Hepatic stellate cell (primary cell): ENCODE data around the gene TMC5.

ENCODE experiments used
- DNase-seq: peaks from one replicate; pipeline ENCODE4 v3.0.0; 2011; ENCODE audit warnings: low spot score

TMC5 gene

GRCh38 chr16:19463468-19464315 is 46.0 kb downstream of the TMC5 start:
- DNase-seq, result no peak

GRCh38 chr16:19468300-19468699 is 50.6 kb downstream of the TMC5 start:
- no peak for DNase-seq

- DNase-seq, result no peak
Observed at GRCh38 chr16:19472482-19472881, 54.8 kb downstream of the TMC5 start.

- DNase-seq, result no peak
Observed at GRCh38 chr16:19474617-19475016, 56.9 kb downstream of the TMC5 start.

- no peak for DNase-seq
Observed at GRCh38 chr16:19478505-19478904, 60.8 kb downstream of the TMC5 start.

- no peak for DNase-seq
Observed at GRCh38 chr16:19479302-19479721, 61.6 kb downstream of the TMC5 start.

GRCh38 chr16:19481296-19481695 is 63.6 kb downstream of the TMC5 start:
- DNase-seq, result no peak

GRCh38 chr16:19481769-19482168 is 64.1 kb downstream of the TMC5 start:
- DNase-seq, result no peak

- no peak for DNase-seq
Observed at GRCh38 chr16:19482291-19482690, 64.6 kb downstream of the TMC5 start.

GRCh38 chr16:19484096-19484495 is 66.4 kb downstream of the TMC5 start:
- DNase-seq, result no peak

- DNase-seq, result no peak
Observed at GRCh38 chr16:19485611-19486010, 67.9 kb downstream of the TMC5 start.

- DNase-seq, result no peak
Observed at GRCh38 chr16:19486051-19486450, 68.4 kb downstream of the TMC5 start.

- DNase-seq, result no peak
Observed at GRCh38 chr16:19486750-19487325, 69.2 kb downstream of the TMC5 start.

- DNase-seq, result no peak
Observed at GRCh38 chr16:19488213-19488640, 70.5 kb downstream of the TMC5 start.

GRCh38 chr16:19490619-19491018 is 72.9 kb downstream of the TMC5 start:
- DNase-seq, result no peak

- no peak for DNase-seq
Observed at GRCh38 chr16:19497176-19497575, 79.5 kb downstream of the TMC5 start.

GRCh38 chr16:19499006-19499405 is 81.3 kb downstream of the TMC5 start:
- DNase-seq, result no peak

GRCh38 chr16:19499481-19499880 is 81.8 kb downstream of the TMC5 start:
- no peak for DNase-seq

GRCh38 chr16:19502395-19503131 is 84.9 kb downstream of the TMC5 start:
- DNase-seq, result peak; percentile 51

GRCh38 chr16:19503461-19504075 is 85.9 kb downstream of the TMC5 start:
- DNase-seq, result no peak

GRCh38 chr16:19505600-19506303 is 88.1 kb downstream of the TMC5 start:
- DNase-seq, result no peak

- DNase-seq, result no peak
Observed at GRCh38 chr16:19506965-19507364, 89.3 kb downstream of the TMC5 start.
